ENCODE measurements around the gene FUZ. TPM values are rescaled to one million over a fixed set of nuclear protein-coding genes. Genes with fewer than 3 reads are reported as not detected.

Gene FUZ
- total and polyA plus RNA-seq, 2 experiments from 2014 or later = 19.5 to 20.4 TPM

DNA sequence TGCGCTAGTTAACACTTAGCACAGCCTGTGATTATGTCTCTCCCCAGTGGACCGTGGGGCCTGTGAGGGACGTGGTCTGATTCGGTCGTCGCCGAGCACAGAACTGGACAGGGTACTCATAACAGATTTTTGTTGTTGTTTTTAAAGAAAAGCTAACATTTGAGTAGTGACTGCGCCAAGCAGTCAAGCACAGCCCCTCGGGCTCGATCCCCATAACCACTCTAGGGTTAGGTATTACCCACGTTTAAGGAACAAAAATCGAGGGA, 37.1 kb upstream of the FUZ start:
- peaks cover 2% of the 10 kb centered on the region for H3K36me3 ChIP-seq (replicated peaks; ENCODE audit: insufficient read depth, low read depth)
- H3K4me2 ChIP-seq = peak overlapping the region; percentile 99
- WGBS (ENCODE audit: low lambda C conversion rate, missing lambda C conversion rate) = 65% methylated on average over 12 of the region's 12 CpGs
- no peak for TF ChIP-seq EZH2phosphoT487 (IDR thresholded peaks at IDR 0.05; ENCODE audit: low read depth, severe bottlenecking, unreplicated experiment)
- no peak for TF ChIP-seq EZH2 (IDR thresholded peaks at IDR 0.05; ENCODE audit: borderline replicate concordance)
- TF ChIP-seq, protein P1, sequence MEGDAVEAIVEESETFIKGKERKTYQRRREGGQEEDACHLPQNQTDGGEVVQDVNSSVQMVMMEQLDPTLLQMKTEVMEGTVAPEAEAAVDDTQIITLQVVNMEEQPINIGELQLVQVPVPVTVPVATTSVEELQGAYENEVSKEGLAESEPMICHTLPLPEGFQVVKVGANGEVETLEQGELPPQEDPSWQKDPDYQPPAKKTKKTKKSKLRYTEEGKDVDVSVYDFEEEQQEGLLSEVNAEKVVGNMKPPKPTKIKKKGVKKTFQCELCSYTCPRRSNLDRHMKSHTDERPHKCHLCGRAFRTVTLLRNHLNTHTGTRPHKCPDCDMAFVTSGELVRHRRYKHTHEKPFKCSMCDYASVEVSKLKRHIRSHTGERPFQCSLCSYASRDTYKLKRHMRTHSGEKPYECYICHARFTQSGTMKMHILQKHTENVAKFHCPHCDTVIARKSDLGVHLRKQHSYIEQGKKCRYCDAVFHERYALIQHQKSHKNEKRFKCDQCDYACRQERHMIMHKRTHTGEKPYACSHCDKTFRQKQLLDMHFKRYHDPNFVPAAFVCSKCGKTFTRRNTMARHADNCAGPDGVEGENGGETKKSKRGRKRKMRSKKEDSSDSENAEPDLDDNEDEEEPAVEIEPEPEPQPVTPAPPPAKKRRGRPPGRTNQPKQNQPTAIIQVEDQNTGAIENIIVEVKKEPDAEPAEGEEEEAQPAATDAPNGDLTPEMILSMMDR (IDR thresholded peaks at IDR 0.05; ENCODE audit: poor library complexity) = no peak
- no peaks in the 10 kb centered on the region for H3K9me2 ChIP-seq (replicated peaks; ENCODE audit: insufficient read depth)
- peaks cover 12% of the 10 kb centered on the region for H3K4me1 ChIP-seq (ENCODE audit: insufficient read depth)
- H3K79me2 ChIP-seq = peaks cover 57% of the 10 kb centered on the region
- H4K20me1 ChIP-seq (ENCODE audit: insufficient read depth, poor library complexity, severe bottlenecking) = peaks cover 36% of the 10 kb centered on the region
- H3K4me3 ChIP-seq = no peak overlapping the region
- peak overlapping the region; percentile 100 for H3K27ac ChIP-seq
- DNase-seq (ENCODE audit: low spot score) = no peak
- no peaks in the 10 kb centered on the region for H3K9me3 ChIP-seq (ENCODE audit: low read depth)
- peak overlapping the region; percentile 10 for H2AFZ ChIP-seq
- H3K27me3 ChIP-seq = no peaks in the 10 kb centered on the region

DNA sequence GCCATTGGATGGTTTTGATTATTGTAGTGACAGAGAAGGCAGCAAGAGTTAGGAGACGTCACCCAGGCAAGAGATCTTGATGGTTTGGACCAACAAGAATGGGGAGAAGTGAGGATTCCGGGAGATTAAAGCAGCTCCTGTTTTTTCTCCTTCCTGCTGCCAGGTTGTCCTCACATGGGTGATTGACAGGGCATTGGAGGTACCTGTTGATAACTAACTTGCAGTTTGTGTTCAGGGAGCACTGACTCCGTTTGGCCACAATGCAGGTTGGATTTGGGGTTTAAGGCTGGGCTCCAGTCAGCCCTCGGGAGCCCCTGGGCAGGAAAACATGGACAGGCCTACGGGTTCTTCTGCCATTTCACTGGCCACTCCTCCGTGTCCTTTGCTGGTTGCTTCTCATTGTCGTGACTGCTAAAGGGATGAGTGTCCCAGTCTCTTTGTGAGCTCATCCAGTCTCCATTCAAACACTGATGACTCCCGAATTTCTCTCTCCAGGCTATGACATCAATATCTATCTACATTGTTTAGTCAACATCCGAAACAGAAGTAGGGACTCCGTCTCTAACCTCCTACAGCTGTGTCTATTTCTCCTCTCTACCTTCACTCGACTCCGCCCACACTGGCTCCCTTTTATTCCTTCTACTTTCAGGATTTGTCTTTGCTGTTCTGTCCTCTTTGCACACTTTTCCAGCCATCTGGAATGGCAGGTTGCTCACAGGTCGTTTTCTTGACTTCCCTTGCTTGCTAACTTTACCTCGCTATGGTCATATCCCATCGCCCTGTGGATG, 36.5 kb upstream of the FUZ start:
- TF ChIP-seq EZH2phosphoT487 (IDR thresholded peaks at IDR 0.05; ENCODE audit: low read depth, severe bottlenecking, unreplicated experiment) (no peak), EZH2 (IDR thresholded peaks at IDR 0.05; ENCODE audit: borderline replicate concordance) (no peak)
- TF ChIP-seq, protein P1 (IDR thresholded peaks at IDR 0.05; ENCODE audit: poor library complexity) = no peak
- WGBS (ENCODE audit: low lambda C conversion rate, missing lambda C conversion rate) = 93% methylated on average over 15 of the region's 15 CpGs
- no peaks in the 10 kb centered on the region for H3K36me3 ChIP-seq (replicated peaks; ENCODE audit: insufficient read depth, low read depth)
- H3K79me2 ChIP-seq = peaks cover 51% of the 10 kb centered on the region
- peak overlapping the region; percentile 100 for H3K27ac ChIP-seq
- H2AFZ ChIP-seq = no peak overlapping the region
- H3K27me3 ChIP-seq = no peaks in the 10 kb centered on the region
- peaks cover 30% of the 10 kb centered on the region for H4K20me1 ChIP-seq (ENCODE audit: insufficient read depth, poor library complexity, severe bottlenecking)
- H3K4me1 ChIP-seq (ENCODE audit: insufficient read depth) = peaks cover 12% of the 10 kb centered on the region
- no peak for DNase-seq (ENCODE audit: low spot score)
- H3K4me2 ChIP-seq = peak overlapping the region; percentile 99
- H3K9me2 ChIP-seq (replicated peaks; ENCODE audit: insufficient read depth) = no peaks in the 10 kb centered on the region
- no peaks in the 10 kb centered on the region for H3K9me3 ChIP-seq (ENCODE audit: low read depth)
- no peak overlapping the region for H3K4me3 ChIP-seq

DNA sequence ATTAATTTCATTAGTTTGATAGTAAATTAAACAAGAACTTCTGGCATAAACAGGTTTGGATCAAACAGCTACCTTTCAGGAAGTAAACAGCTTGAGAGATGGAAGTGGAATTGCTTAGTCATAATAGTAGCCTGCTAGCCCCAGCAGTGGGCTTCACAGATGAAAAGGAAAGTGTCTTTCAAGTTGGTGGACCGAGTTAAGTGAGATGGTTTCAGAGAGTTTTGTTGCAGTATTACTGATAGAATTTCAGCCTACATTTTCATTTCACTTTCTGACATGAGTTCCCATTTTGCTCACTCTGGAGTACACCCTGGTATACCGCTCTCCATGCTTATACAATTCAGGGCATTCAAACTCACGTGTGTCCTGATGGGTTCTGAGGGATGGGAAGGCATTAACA, 35.8 kb upstream of the FUZ start:
- H3K27ac ChIP-seq = no peak overlapping the region

More for the DNA sequence above, 35.8 kb upstream of the FUZ start:
- Histone ChIP-seq H3K27me3 (no peaks in the 10 kb centered on the region), H2AFZ (no peak overlapping the region), H3K9me2 (replicated peaks; ENCODE audit: insufficient read depth) (no peaks in the 10 kb centered on the region), H4K20me1 (ENCODE audit: insufficient read depth, poor library complexity, severe bottlenecking) (peaks cover 23% of the 10 kb centered on the region), H3K9me3 (ENCODE audit: low read depth) (no peaks in the 10 kb centered on the region), H3K4me2 (no peak overlapping the region), H3K4me1 (ENCODE audit: insufficient read depth) (peaks cover 12% of the 10 kb centered on the region), H3K36me3 (replicated peaks; ENCODE audit: insufficient read depth, low read depth) (no peaks in the 10 kb centered on the region), H3K4me3 (no peak overlapping the region), H3K79me2 (peaks cover 44% of the 10 kb centered on the region)
- TF ChIP-seq EZH2 (IDR thresholded peaks at IDR 0.05; ENCODE audit: borderline replicate concordance) (no peak), EZH2phosphoT487 (IDR thresholded peaks at IDR 0.05; ENCODE audit: low read depth, severe bottlenecking, unreplicated experiment) (no peak)
- TF ChIP-seq, protein P1 (IDR thresholded peaks at IDR 0.05; ENCODE audit: poor library complexity) = no peak
- no peak for DNase-seq (ENCODE audit: low spot score)
- 99% methylated on average over 3 of the region's 3 CpGs for WGBS (ENCODE audit: low lambda C conversion rate, missing lambda C conversion rate)
